Esophagus muscularis mucosa (tissue), 3 donors: ENCODE results near the gene CDK5RAP2.
"Not testable (repeated sequence)": the region's sequence is repeated elsewhere in the genome, so short reads cannot be mapped to it uniquely, and the experiment has no call there.

Source experiments
- CTCF ChIP-seq, 3 experiments: fragments of 200-600 bp in 2 of 3; fragments of 450-650 bp in 1 of 3; sonication (generic) in 2 of 3; IDR thresholded peaks; one replicate each; pipeline ENCODE4 v1.5.1; 2017 to 2019; ENCODE audit warnings: antibody characterized with exemption in 3 of 3, mild to moderate bottlenecking in 2 of 3, moderate library complexity in 1 of 3
- POLR2A ChIP-seq: fragments of 450-650 bp; IDR thresholded peaks from one replicate; pipeline ENCODE4 v1.6.1; 2017; ENCODE audit warnings: antibody characterized with exemption, moderate library complexity, mild to moderate bottlenecking, low read depth
- POLR2AphosphoS5 ChIP-seq, 2 donors: sonication (generic); formaldehyde crosslinking; IDR thresholded peaks; one replicate each; pipeline ENCODE4 v1.6.1; 2017; ENCODE audit warnings: antibody characterized with exemption in 2 of 2

- not testable (repeated sequence) for TF ChIP-seq POLR2A; CTCF (IDR thresholded peaks at IDR 0.05); POLR2AphosphoS5 (IDR thresholded peaks at IDR 0.05)
Observed at GRCh38 chr9:120497865-120498264, 82.1 kb downstream of the CDK5RAP2 start.
